ENCODE measurements around the gene CLEC19A. TPM values are rescaled to one million over a fixed set of nuclear protein-coding genes. Genes with fewer than 3 reads are reported as not detected.

Gene CLEC19A
- total and polyA plus RNA-seq, 2 donors (not counting 3 experiments of a cell fraction or from before 2014, with no cell fraction given): not detected

- dilution Hi-C loops (cut with MboI; ENCODE audit: extremely low pct_ligation_motif_present, low sequenced_read_pairs): no loop called here
- BruUV-seq (replicated peaks): no TSS peak
Observed at GRCh38 chr16:19242186-19242585, 43.3 kb upstream of the CLEC19A start.

More at GRCh38 chr16:19242186-19242585, 43.3 kb upstream of the CLEC19A start:
- H3K27me3 ChIP-seq (ENCODE audit: control insufficient read depth in 2 of 2, insufficient read depth in 2 of 2, low read length in 2 of 2): no peaks in the 10 kb centered on the region
- ChIA-PET CTCF (no interaction called here), POLR2A (no interaction called here)
- no peaks in the 10 kb centered on the region for H3K4me1 ChIP-seq (ENCODE audit: control insufficient read depth, extremely low read depth, insufficient read depth, low read length)
- H3K9me1 ChIP-seq (replicated peaks; ENCODE audit: control insufficient read depth, extremely low read depth, insufficient read depth, low read length): no peaks in the 10 kb centered on the region
- intact Hi-C loops (cut with micrococcal nuclease): no loop called here
- FAIRE-seq: no peak
- no peak overlapping the region for H3K9ac ChIP-seq (replicated peaks; ENCODE audit: extremely low read depth, insufficient read depth, low read length)
- H3K27ac ChIP-seq (ENCODE audit: insufficient read depth, low read depth, low read length): no peak overlapping the region
- no peaks in the 10 kb centered on the region for H4K20me1 ChIP-seq (replicated peaks; ENCODE audit: control insufficient read depth, extremely low read depth, insufficient read depth, low read length)
- no peak overlapping the region for H2AFZ ChIP-seq (ENCODE audit: low read depth, low read length)
- no peaks in the 10 kb centered on the region for H3K9me3 ChIP-seq (replicated peaks; ENCODE audit: control insufficient read depth, insufficient read depth, low read length)
- no peaks in the 10 kb centered on the region for H3K36me3 ChIP-seq (ENCODE audit: control insufficient read depth in 2 of 2, extremely low read depth in 1 of 2, insufficient read depth in 2 of 2, low read length in 2 of 2)
- H3K79me2 ChIP-seq (ENCODE audit: control insufficient read depth, insufficient read depth, low read length): no peaks in the 10 kb centered on the region
- no peak overlapping the region for H3K4me2 ChIP-seq (ENCODE audit: insufficient read depth, low read length)
- DNase-seq (ENCODE audit: low read depth, low spot score): no peak
- TF ChIP-seq MAX (IDR thresholded peaks at IDR 0.05; ENCODE audit: insufficient read depth, insufficient read length) (no peak), JUN (IDR thresholded peaks at IDR 0.05; ENCODE audit: borderline replicate concordance, insufficient read depth, insufficient read length, low read depth) (no peak), POLR2AphosphoS5 (IDR thresholded peaks at IDR 0.05; ENCODE audit: insufficient read depth, low read depth, low read length) (no peak), EZH2 (IDR thresholded peaks at IDR 0.05; ENCODE audit: borderline replicate concordance, low read depth, low read length, severe bottlenecking) (no peak), FOS (IDR thresholded peaks at IDR 0.05; ENCODE audit: borderline replicate concordance, insufficient read depth, low read length) (no peak), GATA2 (IDR thresholded peaks at IDR 0.05; ENCODE audit: insufficient read depth, insufficient read length, low read depth, low read length) (no peak), CTCF (IDR thresholded peaks at IDR 0.05; ENCODE audit: extremely low read depth in 1 of 2, insufficient read depth in 1 of 2, low read depth in 1 of 2, low read length in 2 of 2) (no peak), MYC (IDR thresholded peaks at IDR 0.05; ENCODE audit: low read depth, low read length) (no peak), POLR2A (IDR thresholded peaks at IDR 0.05; ENCODE audit: low read depth, low read length) (no peak)
- H3K4me3 ChIP-seq (replicated peaks in 1 of 3; ENCODE audit: insufficient read depth in 1 of 3, low read depth in 1 of 3, low read length in 3 of 3): no peak overlapping the region

All from endothelial cell of umbilical vein (primary cell).